ENCODE measurements around the gene FAM120B.
A peak's percentile ranks its signal among the peaks of the same experiment; 100 is the strongest.

The FAM120B gene

GRCh38 chr6:170283212-170284081, 23.1 kb upstream of the FAM120B start:
- Histone ChIP-seq H3K27me3 (ENCODE audit: control insufficient read depth, insufficient read depth, low read length) (peaks cover 75% of the 10 kb centered on the region), H3K4me3 (ENCODE audit: low read depth, low read length) (no peak overlapping the region), H3K36me3 (ENCODE audit: control insufficient read depth, insufficient read depth, low read length) (peaks cover 6% of the 10 kb centered on the region), H3K9me3 (ENCODE audit: control insufficient read depth, insufficient read depth, low read length) (no peaks in the 10 kb centered on the region), H3K9ac (ENCODE audit: low read depth, low read length) (no peak overlapping the region), H3K4me1 (ENCODE audit: control insufficient read depth, insufficient read depth, low read length) (peaks cover 10% of the 10 kb centered on the region)

- Histone ChIP-seq H3K36me3 (ENCODE audit: control insufficient read depth, insufficient read depth, low read length) (peaks cover 6% of the 10 kb centered on the region), H3K4me3 (ENCODE audit: low read depth, low read length) (no peak overlapping the region), H3K4me1 (ENCODE audit: control insufficient read depth, insufficient read depth, low read length) (peaks cover 9% of the 10 kb centered on the region), H3K9me3 (ENCODE audit: control insufficient read depth, insufficient read depth, low read length) (no peaks in the 10 kb centered on the region), H3K9ac (ENCODE audit: low read depth, low read length) (no peak overlapping the region), H3K27me3 (ENCODE audit: control insufficient read depth, insufficient read depth, low read length) (peaks cover 75% of the 10 kb centered on the region)
Measured at GRCh38 chr6:170284126-170284773, 22.3 kb upstream of the FAM120B start.

GRCh38 chr6:170284866-170285469, 21.6 kb upstream of the FAM120B start:
- Histone ChIP-seq H3K27me3 (ENCODE audit: control insufficient read depth, insufficient read depth, low read length) (peaks cover 71% of the 10 kb centered on the region), H3K9ac (ENCODE audit: low read depth, low read length) (no peak overlapping the region), H3K4me3 (ENCODE audit: low read depth, low read length) (no peak overlapping the region), H3K36me3 (ENCODE audit: control insufficient read depth, insufficient read depth, low read length) (peaks cover 6% of the 10 kb centered on the region), H3K4me1 (ENCODE audit: control insufficient read depth, insufficient read depth, low read length) (peaks cover 9% of the 10 kb centered on the region), H3K9me3 (ENCODE audit: control insufficient read depth, insufficient read depth, low read length) (no peaks in the 10 kb centered on the region)

- no peak overlapping the region for H3K4me3 ChIP-seq (ENCODE audit: low read depth, low read length)
- H3K9ac ChIP-seq (ENCODE audit: low read depth, low read length) = no peak overlapping the region
- no peaks in the 10 kb centered on the region for H3K9me3 ChIP-seq (ENCODE audit: control insufficient read depth, insufficient read depth, low read length)
- H3K4me1 ChIP-seq (ENCODE audit: control insufficient read depth, insufficient read depth, low read length) = peaks cover 9% of the 10 kb centered on the region
- H3K36me3 ChIP-seq (ENCODE audit: control insufficient read depth, insufficient read depth, low read length) = peaks cover 6% of the 10 kb centered on the region
- peaks cover 66% of the 10 kb centered on the region for H3K27me3 ChIP-seq (ENCODE audit: control insufficient read depth, insufficient read depth, low read length)
Measured at GRCh38 chr6:170285482-170285881, 21.1 kb upstream of the FAM120B start.

- peaks cover 6% of the 10 kb centered on the region for H3K36me3 ChIP-seq (ENCODE audit: control insufficient read depth, insufficient read depth, low read length)
- H3K4me3 ChIP-seq (ENCODE audit: low read depth, low read length) = no peak overlapping the region
- peaks cover 57% of the 10 kb centered on the region for H3K27me3 ChIP-seq (ENCODE audit: control insufficient read depth, insufficient read depth, low read length)
- H3K9me3 ChIP-seq (ENCODE audit: control insufficient read depth, insufficient read depth, low read length) = no peaks in the 10 kb centered on the region
- H3K9ac ChIP-seq (ENCODE audit: low read depth, low read length) = no peak overlapping the region
- peaks cover 9% of the 10 kb centered on the region for H3K4me1 ChIP-seq (ENCODE audit: control insufficient read depth, insufficient read depth, low read length)
Measured at GRCh38 chr6:170286246-170286933, 20.2 kb upstream of the FAM120B start.

- H3K4me1 ChIP-seq (ENCODE audit: control insufficient read depth, insufficient read depth, low read length) = peaks cover 9% of the 10 kb centered on the region
- H3K9me3 ChIP-seq (ENCODE audit: control insufficient read depth, insufficient read depth, low read length) = no peaks in the 10 kb centered on the region
- H3K27me3 ChIP-seq (ENCODE audit: control insufficient read depth, insufficient read depth, low read length) = peaks cover 56% of the 10 kb centered on the region
- no peak overlapping the region for H3K9ac ChIP-seq (ENCODE audit: low read depth, low read length)
- peaks cover 6% of the 10 kb centered on the region for H3K36me3 ChIP-seq (ENCODE audit: control insufficient read depth, insufficient read depth, low read length)
- H3K4me3 ChIP-seq (ENCODE audit: low read depth, low read length) = no peak overlapping the region
Measured at GRCh38 chr6:170286934-170287265, 19.7 kb upstream of the FAM120B start.

- peaks cover 57% of the 10 kb centered on the region for H3K27me3 ChIP-seq (ENCODE audit: control insufficient read depth, insufficient read depth, low read length)
- peaks cover 9% of the 10 kb centered on the region for H3K4me1 ChIP-seq (ENCODE audit: control insufficient read depth, insufficient read depth, low read length)
- H3K9me3 ChIP-seq (ENCODE audit: control insufficient read depth, insufficient read depth, low read length) = no peaks in the 10 kb centered on the region
- peak overlapping the region; percentile 56 for H3K4me3 ChIP-seq (ENCODE audit: low read depth, low read length)
- H3K9ac ChIP-seq (ENCODE audit: low read depth, low read length) = no peak overlapping the region
- peaks cover 6% of the 10 kb centered on the region for H3K36me3 ChIP-seq (ENCODE audit: control insufficient read depth, insufficient read depth, low read length)
Measured at GRCh38 chr6:170287371-170287876, 19.1 kb upstream of the FAM120B start.

GRCh38 chr6:170288091-170288631, 18.4 kb upstream of the FAM120B start:
- peaks cover 10% of the 10 kb centered on the region for H3K4me1 ChIP-seq (ENCODE audit: control insufficient read depth, insufficient read depth, low read length)
- no peak overlapping the region for H3K9ac ChIP-seq (ENCODE audit: low read depth, low read length)
- peak overlapping the region; percentile 56 for H3K4me3 ChIP-seq (ENCODE audit: low read depth, low read length)
- H3K36me3 ChIP-seq (ENCODE audit: control insufficient read depth, insufficient read depth, low read length) = peaks cover 6% of the 10 kb centered on the region
- H3K9me3 ChIP-seq (ENCODE audit: control insufficient read depth, insufficient read depth, low read length) = no peaks in the 10 kb centered on the region
- H3K27me3 ChIP-seq (ENCODE audit: control insufficient read depth, insufficient read depth, low read length) = peaks cover 64% of the 10 kb centered on the region

- H3K9ac ChIP-seq (ENCODE audit: low read depth, low read length) = no peak overlapping the region
- H3K27me3 ChIP-seq (ENCODE audit: control insufficient read depth, insufficient read depth, low read length) = peaks cover 70% of the 10 kb centered on the region
Measured at GRCh38 chr6:170288852-170289179, 17.7 kb upstream of the FAM120B start.

GRCh38 chr6:170289180-170289931, 17.2 kb upstream of the FAM120B start:
- Histone ChIP-seq H3K36me3 (ENCODE audit: control insufficient read depth, insufficient read depth, low read length) (peaks cover 6% of the 10 kb centered on the region), H3K27me3 (ENCODE audit: control insufficient read depth, insufficient read depth, low read length) (peaks cover 72% of the 10 kb centered on the region), H3K9me3 (ENCODE audit: control insufficient read depth, insufficient read depth, low read length) (no peaks in the 10 kb centered on the region), H3K4me1 (ENCODE audit: control insufficient read depth, insufficient read depth, low read length) (peaks cover 16% of the 10 kb centered on the region), H3K4me3 (ENCODE audit: low read depth, low read length) (peak overlapping the region; percentile 56), H3K9ac (ENCODE audit: low read depth, low read length) (no peak overlapping the region)

More at GRCh38 chr6:170288852-170289179, 17.7 kb upstream of the FAM120B start:
- Histone ChIP-seq H3K36me3 (ENCODE audit: control insufficient read depth, insufficient read depth, low read length) (peaks cover 6% of the 10 kb centered on the region), H3K4me3 (ENCODE audit: low read depth, low read length) (peak overlapping the region; percentile 56), H3K9me3 (ENCODE audit: control insufficient read depth, insufficient read depth, low read length) (no peaks in the 10 kb centered on the region), H3K4me1 (ENCODE audit: control insufficient read depth, insufficient read depth, low read length) (peaks cover 14% of the 10 kb centered on the region)

GRCh38 chr6:170289951-170290295, 16.6 kb upstream of the FAM120B start:
- H3K4me1 ChIP-seq (ENCODE audit: control insufficient read depth, insufficient read depth, low read length) = peaks cover 22% of the 10 kb centered on the region
- H3K4me3 ChIP-seq (ENCODE audit: low read depth, low read length) = peak overlapping the region; percentile 56
- peaks cover 2% of the 10 kb centered on the region for H3K36me3 ChIP-seq (ENCODE audit: control insufficient read depth, insufficient read depth, low read length)
- H3K9me3 ChIP-seq (ENCODE audit: control insufficient read depth, insufficient read depth, low read length) = no peaks in the 10 kb centered on the region
- H3K27me3 ChIP-seq (ENCODE audit: control insufficient read depth, insufficient read depth, low read length) = peaks cover 75% of the 10 kb centered on the region
- H3K9ac ChIP-seq (ENCODE audit: low read depth, low read length) = no peak overlapping the region
